IMR-90 (cell line): ENCODE measurements around the gene NPTX1. TPM values are rescaled to one million over a fixed set of nuclear protein-coding genes. Genes with fewer than 3 reads are reported as not detected.
A peak's percentile ranks its signal among the peaks of the same experiment; 100 is the strongest.

Source experiments
- ATAC-seq: fragments of 200-7000 bp; cut with Tn5 transposase; 2 replicates; pipeline ENCODE4 v1.9.1; 2020; ENCODE audit warnings: low read depth, mild to moderate bottlenecking, moderate library complexity
- BruUV-seq: library from RNA; stranded (reverse); fragments of 400-500 nt; replicated peaks from 2 replicates; lab custom pipeline; 2021; lab: Mats Ljungman, UMichigan
- CTCF ChIA-PET: fragments of 300-600 bp; formaldehyde crosslinking; extraction: SDS; loops from one replicate; lab custom pipeline; 2021; ENCODE audit warnings: antibody characterized with exemption; lab: Yijun Ruan, JAX
- POLR2A ChIA-PET: fragments of 300-600 bp; sonication (Branson Sonifier 250); formaldehyde crosslinking; loops from one replicate; lab custom pipeline; 2022; ENCODE audit warnings: antibody characterized with exemption; ENCODE audit not compliant: unreplicated experiment; lab: Charles Lee
- DNase-seq: peaks from one replicate; pipeline ENCODE4 v3.0.0; 2013
- H2AFZ ChIP-seq: replicated peaks from 2 replicates; pipeline ENCODE3; 2013; ENCODE audit warnings: low read length, mild to moderate bottlenecking; ENCODE audit not compliant: poor library complexity
- H2AK5ac ChIP-seq: 2 replicates; pipeline ENCODE4 v1.6.1; 2013; ENCODE audit warnings: low read depth, low read length, inconsistent platforms
- H2AK9ac ChIP-seq: replicated peaks from 2 replicates; pipeline ENCODE3; 2013; ENCODE audit warnings: mild to moderate bottlenecking, low read depth, low read length, moderate library complexity; ENCODE audit not compliant: poor library complexity
- H2BK120ac ChIP-seq: 2 replicates; pipeline ENCODE4 v1.6.1; 2013; ENCODE audit warnings: low read depth, low read length, inconsistent platforms
- H2BK15ac ChIP-seq: 3 replicates; pipeline ENCODE4 v1.6.1; 2013; ENCODE audit warnings: low read depth, low read length, inconsistent platforms
- H2BK20ac ChIP-seq: 2 replicates; pipeline ENCODE4 v1.6.1; 2013; ENCODE audit warnings: low read depth, mild to moderate bottlenecking, inconsistent platforms, low read length, moderate library complexity
- H2BK5ac ChIP-seq: 2 replicates; pipeline ENCODE4 v1.6.1; 2013; ENCODE audit warnings: mild to moderate bottlenecking, low read depth, low read length, inconsistent platforms; ENCODE audit not compliant: poor library complexity, severe bottlenecking
- H3K14ac ChIP-seq: replicated peaks from 2 replicates; pipeline ENCODE4 v1.6.1; 2013; ENCODE audit warnings: low read depth, low read length, inconsistent platforms
- H3K18ac ChIP-seq: 2 replicates; pipeline ENCODE4 v1.6.1; 2013; ENCODE audit warnings: low read depth, low read length, control low read depth
- H3K23ac ChIP-seq: 2 replicates; pipeline ENCODE4 v1.6.1; 2013; ENCODE audit warnings: low read depth, low read length, inconsistent platforms
- H3K27ac ChIP-seq: 2 replicates; pipeline ENCODE4 v1.5.1; 2013; ENCODE audit warnings: mild to moderate bottlenecking, control low read depth, low read length; ENCODE audit not compliant: insufficient read depth
- H3K27me3 ChIP-seq: 2 replicates; pipeline ENCODE4 v1.6.1; 2013; ENCODE audit warnings: low read length; ENCODE audit not compliant: control insufficient read depth, insufficient read depth
- H3K36me3 ChIP-seq: 2 replicates; pipeline ENCODE4 v1.6.1; 2013; ENCODE audit warnings: low read length, mixed read lengths; ENCODE audit not compliant: control insufficient read depth, insufficient read depth
- H3K4ac ChIP-seq: 2 replicates; pipeline ENCODE4 v1.6.1; 2013; ENCODE audit warnings: low read depth, low read length, inconsistent platforms
- H3K4me1 ChIP-seq: 2 replicates; pipeline ENCODE4 v1.6.1; 2013; ENCODE audit warnings: low read length, mixed read lengths; ENCODE audit not compliant: control insufficient read depth, insufficient read depth
- H3K4me2 ChIP-seq: 2 replicates; pipeline ENCODE4 v1.6.1; 2013; ENCODE audit warnings: low read depth, mild to moderate bottlenecking, control low read depth, low read length, moderate library complexity
- H3K4me3 ChIP-seq: 2 replicates; pipeline ENCODE4 v1.5.1; 2013; ENCODE audit warnings: low read depth, mild to moderate bottlenecking, control low read depth, low read length, moderate library complexity; ENCODE audit not compliant: insufficient read depth
- H3K56ac ChIP-seq: 2 replicates; pipeline ENCODE4 v1.6.1; 2013; ENCODE audit warnings: low read length, inconsistent platforms; ENCODE audit not compliant: insufficient read depth; ENCODE audit errors: extremely low read depth
- H3K79me1 ChIP-seq, 2 experiments: 2 replicates each; pipeline ENCODE4 v1.6.1; 2013; ENCODE audit warnings: low read length in 2 of 2, inconsistent platforms in 1 of 2, low read depth in 1 of 2
- H3K9ac ChIP-seq: 2 replicates; pipeline ENCODE4 v1.6.1; 2013; ENCODE audit warnings: low read depth, low read length, control low read depth
- H3K9me1 ChIP-seq: 2 replicates; pipeline ENCODE4 v1.6.1; 2013; ENCODE audit warnings: low read length, inconsistent platforms; ENCODE audit not compliant: insufficient read depth
- H3K9me3 ChIP-seq: 2 replicates; pipeline ENCODE4 v1.6.1; 2013; ENCODE audit warnings: low read length; ENCODE audit not compliant: control insufficient read depth, insufficient read depth
- H4K20me1 ChIP-seq: 2 replicates; pipeline ENCODE4 v1.6.1; 2013; ENCODE audit warnings: low read length, inconsistent platforms; ENCODE audit not compliant: insufficient read depth
- H4K5ac ChIP-seq: 2 replicates; pipeline ENCODE4 v1.6.1; 2013; ENCODE audit warnings: mild to moderate bottlenecking, low read depth, low read length, control low read depth
- H4K8ac ChIP-seq, 2 experiments: 2 replicates each; pipeline ENCODE4 v1.6.1; 2013; ENCODE audit warnings: low read depth in 2 of 2, low read length in 2 of 2, control low read depth in 1 of 2, inconsistent platforms in 1 of 2
- H4K91ac ChIP-seq: 2 replicates; pipeline ENCODE4 v1.6.1; 2013; ENCODE audit warnings: low read depth, low read length, inconsistent platforms; ENCODE audit not compliant: insufficient read depth
- CEBPB ChIP-seq: IDR thresholded peaks from 2 replicates; pipeline ENCODE4 v1.6.1; 2012; ENCODE audit warnings: low read depth, low read length, improper control_type of control experiment
- CHD1 ChIP-seq: IDR thresholded peaks from 2 replicates; pipeline ENCODE4 v1.6.1; 2012; ENCODE audit warnings: low read depth, low read length, improper control_type of control experiment
- FOS ChIP-seq: fragments of 150-350 bp; IDR thresholded peaks from 2 replicates; pipeline ENCODE4 v1.6.1; 2016; ENCODE audit warnings: low read depth, low read length
- MAFK ChIP-seq: IDR thresholded peaks from 2 replicates; pipeline ENCODE4 v1.6.1; 2012; ENCODE audit warnings: low read depth, low read length, improper control_type of control experiment
- MAZ ChIP-seq: IDR thresholded peaks from 2 replicates; pipeline ENCODE4 v1.6.1; 2012; ENCODE audit warnings: low read depth, mild to moderate bottlenecking, low read length, improper control_type of control experiment, moderate library complexity, borderline replicate concordance
- MXI1 ChIP-seq: IDR thresholded peaks from 2 replicates; pipeline ENCODE4 v1.6.1; 2012; ENCODE audit warnings: low read depth, mild to moderate bottlenecking, low read length, moderate library complexity, borderline replicate concordance
- NFE2L2 ChIP-seq: fragments of 150-350 bp; IDR thresholded peaks from 2 replicates; pipeline ENCODE4 v1.6.1; 2016; ENCODE audit warnings: low read depth, mild to moderate bottlenecking, low read length
- POLR2A ChIP-seq: IDR thresholded peaks from 2 replicates; pipeline ENCODE4 v1.6.1; 2012; ENCODE audit warnings: mild to moderate bottlenecking, low read depth, low read length
- RAD21 ChIP-seq: IDR thresholded peaks from 2 replicates; pipeline ENCODE4 v1.6.1; 2012; ENCODE audit warnings: low read length, improper control_type of control experiment
- RCOR1 ChIP-seq: IDR thresholded peaks from 2 replicates; pipeline ENCODE4 v1.6.1; 2012; ENCODE audit warnings: mild to moderate bottlenecking, low read length, improper control_type of control experiment; ENCODE audit not compliant: insufficient replicate concordance
- RFX5 ChIP-seq: IDR thresholded peaks from 2 replicates; pipeline ENCODE4 v1.8.0; 2012; ENCODE audit warnings: low read depth, mild to moderate bottlenecking, low read length, moderate library complexity
- SMC3 ChIP-seq: fragments of 150-350 bp; IDR thresholded peaks from 2 replicates; pipeline ENCODE4 v1.6.1; 2016; ENCODE audit warnings: low read depth, mild to moderate bottlenecking, antibody characterized with exemption, low read length, moderate library complexity
- WGBS, 2 experiments: methylation state at CpG; one replicate each; pipeline versions ENCODE4 v1.1.5 to v1.1.7; 2013; ENCODE audit warnings: missing lambda C conversion rate in 2 of 2; ENCODE audit not compliant: insufficient read length in 1 of 2; ENCODE audit errors: extremely low coverage in 2 of 2; 5-methylcytosine and 5-hydroxymethylcytosine counted together
- dilution Hi-C: fragments of 300-500 bp; cut with HindIII; formaldehyde crosslinking; loops from one replicate; pipeline ENCODE4 v1.14.3; 2018; ENCODE audit warnings: low sequenced_read_pairs; ENCODE audit not compliant: unreplicated experiment
- in situ Hi-C: fragments of 300-500 bp; cut with MboI; formaldehyde crosslinking; loops from 3 replicates; pipeline ENCODE4 v1.14.3; 2019; ENCODE audit warnings: low sequenced_read_pairs, inconsistent platforms, mixed read lengths
- intact Hi-C: fragments of 100-400 bp; cut with micrococcal nuclease; formaldehyde crosslinking; loops from 2 replicates; pipeline ENCODE4 v1.10.0; 2022
- polyA plus RNA-seq, 3 experiments: library from polyadenylated mRNA; depleted of rRNA; stranded (reverse); fragments of >200 nt; gene quantifications; 2 replicates each; pipeline ENCODE4 v1.2.3, GENCODE V29; 2012; ENCODE audit warnings: low replicate concordance in 1 of 3
- total RNA-seq: library from RNA; depleted of rRNA; stranded (reverse); fragments of >200 nt; gene quantifications from 2 replicates; pipeline ENCODE4 v1.2.3, GENCODE V29; 2012
- TF ChIP-seq, protein P1 (sequence below): fragments of 150-350 bp; IDR thresholded peaks from 2 replicates; pipeline ENCODE4 v1.6.1; 2016; ENCODE audit warnings: low read depth, mild to moderate bottlenecking, low read length, moderate library complexity, borderline replicate concordance

The NPTX1 gene
- total and polyA plus RNA-seq, 2 of the 4 experiments (the other 2 are of a cell fraction) = 20.8 to 39.5 TPM

DNA sequence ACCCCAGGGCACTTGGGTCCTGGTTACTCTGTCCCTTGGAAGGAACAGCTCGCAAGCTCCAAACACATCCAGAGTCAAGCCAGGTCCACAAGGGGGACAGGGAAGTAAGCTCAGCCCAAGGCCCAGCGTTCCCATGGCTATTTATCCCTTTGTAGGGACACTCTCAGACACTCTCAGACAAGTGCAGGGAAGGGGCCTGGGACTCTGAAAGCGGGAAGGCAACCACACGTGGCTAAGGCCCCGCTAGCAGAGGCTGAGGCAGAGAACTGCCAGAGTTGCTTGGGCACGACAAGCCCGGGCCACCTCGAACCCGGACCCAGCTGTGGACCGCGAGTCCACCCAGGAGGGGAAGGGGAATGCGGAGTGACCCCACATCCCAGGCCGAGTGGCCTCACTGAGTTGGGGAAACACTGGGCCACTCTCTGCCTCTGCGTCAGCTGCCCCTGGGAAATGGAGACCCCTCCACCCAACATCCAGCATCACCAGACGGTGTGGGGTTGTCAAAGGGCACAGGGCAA lies 10.2 kb downstream of the NPTX1 start:
- no peak overlapping the region for H2BK120ac ChIP-seq
- DNase-seq = no peak
- H2AK5ac ChIP-seq = no peak overlapping the region
- no peak overlapping the region for H3K14ac ChIP-seq
- no TSS peak for BruUV-seq
- H3K9me1 ChIP-seq = no peaks in the 10 kb centered on the region
- H4K5ac ChIP-seq = no peak overlapping the region
- H4K91ac ChIP-seq = no peak overlapping the region
- H2AFZ ChIP-seq = no peak overlapping the region
- no peak overlapping the region for H4K8ac ChIP-seq
- H2BK20ac ChIP-seq = no peak overlapping the region
- no peaks in the 10 kb centered on the region for H3K9me3 ChIP-seq
- no peak overlapping the region for H3K9ac ChIP-seq
- dilution Hi-C loops (no loop called here), intact Hi-C loops (no loop called here), in situ Hi-C loops (no loop called here)
- no peak overlapping the region for H3K23ac ChIP-seq
- peaks cover 16% of the 10 kb centered on the region; the same call in 1 of the 2 replicates for H3K27me3 ChIP-seq
- peaks cover 11% of the 10 kb centered on the region for H4K20me1 ChIP-seq
- H2BK5ac ChIP-seq = no peak overlapping the region
- H3K79me1 ChIP-seq = no peaks in the 10 kb centered on the region; a peak in 1 of 4 replicates
- no peak for ATAC-seq
- no peak overlapping the region for H2BK15ac ChIP-seq
- no peak overlapping the region for H3K4ac ChIP-seq
- H3K4me2 ChIP-seq = no peak overlapping the region
- ChIA-PET POLR2A (no interaction called here), CTCF (no interaction called here)
- peak overlapping the region; percentile 26 for H2AK9ac ChIP-seq
- H3K18ac ChIP-seq = no peak overlapping the region
- no peak overlapping the region for H3K4me3 ChIP-seq
- no peak overlapping the region for H3K27ac ChIP-seq
- H3K4me1 ChIP-seq = no peaks in the 10 kb centered on the region
- 72% methylated on average over 3 of the region's 15 CpGs; no CpG with 5 or more reads in 1 of the 2 experiments for WGBS, 2 experiments
- TF ChIP-seq RCOR1 (no peak), RAD21 (no peak), MAZ (no peak), RFX5 (no peak), NFE2L2 (no peak), MXI1 (no peak), SMC3 (no peak), POLR2A (no peak), MAFK (no peak), FOS (no peak), CHD1 (no peak), CEBPB (no peak)
- TF ChIP-seq, protein P1, sequence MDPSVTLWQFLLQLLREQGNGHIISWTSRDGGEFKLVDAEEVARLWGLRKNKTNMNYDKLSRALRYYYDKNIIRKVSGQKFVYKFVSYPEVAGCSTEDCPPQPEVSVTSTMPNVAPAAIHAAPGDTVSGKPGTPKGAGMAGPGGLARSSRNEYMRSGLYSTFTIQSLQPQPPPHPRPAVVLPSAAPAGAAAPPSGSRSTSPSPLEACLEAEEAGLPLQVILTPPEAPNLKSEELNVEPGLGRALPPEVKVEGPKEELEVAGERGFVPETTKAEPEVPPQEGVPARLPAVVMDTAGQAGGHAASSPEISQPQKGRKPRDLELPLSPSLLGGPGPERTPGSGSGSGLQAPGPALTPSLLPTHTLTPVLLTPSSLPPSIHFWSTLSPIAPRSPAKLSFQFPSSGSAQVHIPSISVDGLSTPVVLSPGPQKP = no peak
- H3K56ac ChIP-seq = no peak overlapping the region
- H3K36me3 ChIP-seq = peaks cover 6% of the 10 kb centered on the region; the same call in 1 of the 2 replicates
